ENCODE results near the gene PRTFDC1.
"Not testable (repeated sequence)": the region's sequence is repeated elsewhere in the genome, so short reads cannot be mapped to it uniquely, and the experiment has no call there.

Gene PRTFDC1, protein sequence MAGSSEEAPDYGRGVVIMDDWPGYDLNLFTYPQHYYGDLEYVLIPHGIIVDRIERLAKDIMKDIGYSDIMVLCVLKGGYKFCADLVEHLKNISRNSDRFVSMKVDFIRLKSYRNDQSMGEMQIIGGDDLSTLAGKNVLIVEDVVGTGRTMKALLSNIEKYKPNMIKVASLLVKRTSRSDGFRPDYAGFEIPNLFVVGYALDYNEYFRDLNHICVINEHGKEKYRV

DNA sequence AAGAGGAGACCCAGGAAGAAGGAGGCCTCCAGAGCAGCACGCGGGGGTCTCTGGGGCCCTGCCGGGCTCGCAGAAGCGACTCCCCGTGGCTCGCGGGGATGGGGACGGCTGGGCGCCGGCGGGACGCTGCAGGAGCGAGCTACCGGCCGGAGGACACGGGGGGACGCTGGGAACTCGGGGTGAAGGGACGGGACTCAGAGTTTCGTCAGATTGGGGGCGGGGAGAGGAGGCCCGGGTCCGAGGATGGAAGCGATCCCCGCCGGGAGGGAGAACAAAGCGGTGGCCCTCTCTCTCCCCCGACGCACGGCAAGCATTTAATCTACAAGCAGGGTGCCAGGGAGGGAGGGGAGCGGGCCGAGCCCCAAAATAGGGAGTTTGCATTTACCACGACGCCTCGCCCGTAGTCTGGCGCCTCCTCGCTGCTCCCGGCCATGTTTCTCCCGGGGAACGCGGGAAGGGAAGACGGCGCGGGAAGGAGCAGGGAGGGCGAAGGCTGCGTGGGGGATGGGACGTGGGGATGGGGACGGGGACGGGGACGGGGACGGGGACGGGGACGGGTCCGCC, at the start of gene PRTFDC1:
PRTFDC1 (minus strand) TSS at position 464 of the 564 bp plus-strand sequence; CDS start at position 433, 31 bp downstream.
- DNase-seq (ENCODE audit: low spot score), result peak; percentile 63

DNA sequence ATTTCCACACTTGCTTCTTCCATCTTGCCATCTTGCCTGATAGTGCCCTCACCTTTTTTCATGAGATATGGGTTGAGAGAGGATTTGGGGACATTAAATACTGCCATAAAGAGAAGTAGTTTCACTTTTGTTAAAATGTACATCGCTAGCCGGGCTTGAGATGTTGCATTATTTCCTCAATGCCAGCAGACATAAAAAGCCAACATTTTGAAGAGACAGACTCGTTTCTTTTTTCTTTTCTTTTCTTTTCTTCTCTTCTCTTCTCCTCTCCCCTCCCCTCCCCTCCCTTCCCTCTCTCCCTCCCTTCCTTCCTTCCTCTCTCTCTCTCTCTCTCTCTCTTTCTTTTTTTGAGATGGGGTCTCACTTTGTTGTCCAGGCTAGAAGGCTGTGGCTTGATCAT, 45.6 kb upstream of the PRTFDC1 start:
- no peak for DNase-seq (ENCODE audit: low spot score)

DNA sequence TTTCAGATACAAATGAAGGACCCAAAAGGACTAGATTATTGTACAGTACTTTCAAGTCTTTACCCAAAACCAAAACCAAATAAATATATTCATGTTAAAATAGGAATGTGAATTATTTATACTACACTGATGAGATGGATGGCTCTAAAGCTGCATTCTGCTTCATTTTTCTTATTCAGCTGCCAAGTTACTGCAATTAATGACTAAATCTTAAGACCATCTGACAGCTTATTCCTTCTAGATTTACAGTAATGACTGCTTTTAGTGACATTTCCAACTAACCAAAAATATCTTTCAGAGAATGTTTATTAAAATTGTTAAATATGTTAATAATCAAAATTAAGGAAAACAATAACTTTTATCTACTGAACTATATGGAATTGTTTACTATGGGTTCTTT, 42.7 kb upstream of the PRTFDC1 start:
- no peak for DNase-seq (ENCODE audit: low spot score)

DNA sequence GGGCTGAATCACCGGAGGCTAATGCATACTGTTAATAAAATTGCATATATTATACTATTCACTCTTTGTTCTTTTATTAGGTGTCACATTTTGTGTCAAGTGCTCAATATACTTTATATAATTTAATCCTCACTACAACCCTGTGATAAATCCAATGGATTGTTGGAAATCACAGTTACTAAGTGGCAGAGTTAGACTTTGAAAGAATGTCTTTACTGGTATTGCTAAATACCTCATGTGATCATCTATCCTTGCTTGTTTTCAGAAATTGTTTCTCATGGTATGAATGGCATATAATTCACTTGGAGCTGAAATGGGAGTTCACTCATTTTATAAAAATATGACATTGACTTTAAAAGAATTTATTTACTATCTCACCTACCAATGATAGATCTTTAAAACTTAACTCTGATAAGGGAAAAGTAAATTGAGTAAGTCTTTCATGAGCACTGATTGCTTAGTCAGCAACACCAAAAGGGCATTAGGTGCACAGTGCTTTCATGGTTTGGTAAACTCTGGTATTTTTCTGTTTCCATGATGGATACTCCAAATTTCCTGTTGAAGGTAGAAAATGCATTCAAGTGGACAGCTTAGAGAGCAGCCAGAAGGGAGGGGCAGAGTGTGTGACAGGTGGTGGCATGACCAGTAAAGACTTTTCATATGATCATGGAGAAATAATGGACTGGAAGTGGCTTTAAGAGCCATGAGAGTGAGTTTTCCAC, 41.0 kb upstream of the PRTFDC1 start:
- no peak for DNase-seq (ENCODE audit: low spot score)

DNA sequence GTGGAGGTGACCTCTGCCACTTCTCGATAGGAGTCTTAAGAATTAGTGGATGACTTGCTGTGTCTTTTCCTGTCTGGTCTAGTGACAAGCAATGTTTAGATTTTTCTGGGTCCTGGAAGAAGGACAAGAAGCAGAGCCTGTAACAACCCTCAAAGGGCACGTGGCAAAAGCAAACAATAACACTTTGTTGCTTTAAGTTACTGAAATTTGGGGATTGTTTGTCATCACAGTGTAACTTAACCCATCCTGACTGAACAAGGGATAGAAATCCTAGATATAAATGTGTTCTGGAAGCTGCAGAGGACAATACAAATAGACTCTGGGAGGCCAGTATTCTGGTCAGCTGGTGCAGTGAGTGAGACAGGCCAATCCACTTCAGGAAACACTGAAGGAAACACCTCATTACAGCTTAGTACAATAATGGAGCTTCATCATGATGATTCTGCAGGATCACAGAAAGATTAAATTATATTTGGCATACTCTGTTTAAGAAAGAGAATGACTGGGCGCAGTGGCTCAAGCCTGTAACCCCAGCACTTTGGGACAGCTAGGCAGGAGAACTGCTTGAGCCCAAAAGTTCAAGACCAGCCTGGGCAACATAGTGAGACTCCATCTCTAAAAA, 40.2 kb upstream of the PRTFDC1 start:
- no peak for DNase-seq (ENCODE audit: low spot score)

DNA sequence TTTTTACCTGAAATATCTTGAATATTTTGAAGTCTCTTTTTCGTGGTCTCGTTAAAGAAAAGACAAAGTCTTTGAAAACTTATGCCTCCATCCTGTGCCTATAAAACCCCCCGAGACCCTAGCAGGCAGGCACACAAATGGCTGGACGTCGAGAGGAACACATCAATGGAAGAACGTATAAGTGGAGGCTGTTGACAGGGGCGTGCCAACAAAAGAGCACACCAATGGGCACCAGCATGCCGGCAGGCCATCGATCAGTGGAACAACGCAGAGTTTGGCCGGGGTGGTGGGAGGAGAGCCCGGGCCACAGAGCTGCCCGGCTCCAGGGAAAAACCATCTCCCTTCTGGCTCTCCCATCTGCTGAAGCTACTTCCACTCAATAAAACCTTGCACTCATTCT, 38.9 kb upstream of the PRTFDC1 start:
- DNase-seq (ENCODE audit: low spot score), result no peak

DNA sequence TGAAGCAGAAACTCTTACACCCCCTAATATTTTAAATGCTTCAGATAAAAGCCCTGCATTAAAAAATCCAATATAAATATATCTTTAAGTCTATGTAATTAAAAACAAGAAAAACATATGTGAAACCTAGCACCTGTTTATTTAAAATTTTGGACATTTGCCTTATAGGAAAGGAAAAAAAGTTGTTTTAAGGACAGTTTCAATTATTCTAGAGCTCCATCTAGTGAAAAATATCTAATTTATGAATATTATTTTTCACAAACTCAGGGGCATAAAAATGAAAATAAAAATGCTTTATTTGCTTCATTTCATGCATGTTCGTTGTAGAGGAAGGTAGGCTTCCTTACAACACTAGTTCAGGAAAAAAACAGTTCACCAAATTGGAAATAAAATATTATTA, 37.5 kb upstream of the PRTFDC1 start:
- DNase-seq (ENCODE audit: low spot score), result no peak

DNA sequence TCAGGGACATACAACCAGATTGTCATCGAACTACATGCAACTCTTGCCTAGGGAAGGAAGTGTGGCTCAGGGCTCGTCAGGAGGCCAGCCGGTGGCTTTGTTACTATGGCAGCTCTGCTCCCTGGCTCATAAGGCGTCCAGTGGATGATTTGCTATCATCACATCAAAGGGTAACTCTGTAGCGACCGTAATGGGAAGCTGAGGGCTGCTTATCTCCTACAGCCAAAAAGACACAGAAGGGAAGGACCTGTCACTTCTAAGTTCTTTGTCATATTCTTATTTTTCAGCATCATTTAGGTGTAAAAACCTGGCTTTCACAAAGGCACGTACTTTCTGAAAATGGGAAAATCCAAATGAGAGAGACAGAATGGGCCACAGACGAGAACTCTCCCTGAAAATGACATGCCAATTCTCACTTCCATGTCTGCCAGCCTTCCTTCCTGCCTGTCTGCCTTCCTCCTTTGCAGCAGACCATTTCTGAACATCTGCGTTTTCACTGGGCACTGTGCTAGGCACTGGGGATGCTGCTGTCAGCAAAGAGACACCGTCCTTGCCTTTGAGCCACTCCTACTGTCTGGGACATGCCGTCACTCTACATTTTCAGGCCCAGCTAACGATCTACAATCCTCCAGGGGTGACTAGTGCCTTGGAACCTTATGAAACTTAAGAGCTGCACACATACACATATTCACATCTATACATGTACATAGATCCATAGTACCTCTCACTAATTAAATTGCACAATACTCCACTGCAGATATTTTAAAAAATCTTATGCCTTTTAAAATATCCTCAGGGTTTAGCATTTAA, 36.6 kb upstream of the PRTFDC1 start:
- DNase-seq (ENCODE audit: low spot score), result no peak

DNA sequence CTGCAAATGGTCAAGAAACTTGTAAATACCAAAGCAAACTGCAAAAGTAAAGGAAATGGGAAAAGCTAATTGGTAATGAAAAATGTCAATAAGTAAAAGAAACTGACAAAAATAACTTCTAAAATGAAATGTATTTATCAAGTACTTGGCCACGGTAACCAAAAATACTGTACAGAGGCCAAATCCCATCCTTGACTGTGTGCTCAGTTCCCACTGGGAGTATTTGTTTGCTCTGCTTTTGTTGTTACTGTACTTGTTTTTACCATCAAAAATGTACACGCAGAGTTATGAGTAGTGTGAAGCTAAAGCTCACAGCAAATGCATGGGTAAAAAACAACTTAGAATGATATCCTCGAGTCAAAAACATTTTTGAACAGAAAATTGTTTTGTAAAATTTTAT, 32.5 kb upstream of the PRTFDC1 start:
- no peak for DNase-seq (ENCODE audit: low spot score)

DNA sequence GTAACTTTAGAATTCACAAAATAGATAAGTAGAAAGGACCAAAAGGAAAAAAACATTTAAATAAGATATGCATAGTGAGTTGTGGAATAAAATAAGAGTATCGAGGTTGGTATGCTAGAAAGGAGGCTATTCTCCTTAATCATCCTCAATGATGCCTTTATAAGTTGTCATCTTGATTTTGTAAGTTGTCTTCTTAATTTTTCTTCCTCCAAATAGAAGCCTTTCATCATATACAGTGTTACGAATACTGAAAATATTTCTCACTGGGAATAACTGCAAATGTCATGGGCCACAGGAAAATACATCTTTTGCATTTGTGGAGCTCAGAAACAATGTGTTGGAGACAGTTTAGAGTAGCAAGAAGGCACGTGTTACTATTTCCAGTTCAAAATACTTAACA, 31.5 kb upstream of the PRTFDC1 start:
- no peak for DNase-seq (ENCODE audit: low spot score)

DNA sequence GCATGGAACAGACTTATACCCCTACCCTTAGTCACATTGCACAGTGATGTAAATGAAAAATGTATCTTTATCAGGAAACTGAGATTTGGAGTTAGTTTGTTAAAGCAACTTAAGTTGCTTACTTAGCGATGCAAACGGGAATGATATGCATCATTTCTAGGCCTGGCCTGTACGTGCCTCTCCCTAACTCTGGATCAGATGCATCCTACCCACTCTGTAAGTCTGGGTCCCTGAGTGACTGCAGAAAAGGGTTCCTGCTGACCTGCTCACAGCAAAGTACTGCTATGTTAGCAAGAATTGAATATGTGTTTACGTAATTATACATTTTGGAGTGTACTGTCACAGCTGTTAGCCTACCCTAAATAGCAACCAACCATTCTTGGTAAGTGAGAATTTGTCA, 30.7 kb upstream of the PRTFDC1 start:
- DNase-seq (ENCODE audit: low spot score), result no peak

DNA sequence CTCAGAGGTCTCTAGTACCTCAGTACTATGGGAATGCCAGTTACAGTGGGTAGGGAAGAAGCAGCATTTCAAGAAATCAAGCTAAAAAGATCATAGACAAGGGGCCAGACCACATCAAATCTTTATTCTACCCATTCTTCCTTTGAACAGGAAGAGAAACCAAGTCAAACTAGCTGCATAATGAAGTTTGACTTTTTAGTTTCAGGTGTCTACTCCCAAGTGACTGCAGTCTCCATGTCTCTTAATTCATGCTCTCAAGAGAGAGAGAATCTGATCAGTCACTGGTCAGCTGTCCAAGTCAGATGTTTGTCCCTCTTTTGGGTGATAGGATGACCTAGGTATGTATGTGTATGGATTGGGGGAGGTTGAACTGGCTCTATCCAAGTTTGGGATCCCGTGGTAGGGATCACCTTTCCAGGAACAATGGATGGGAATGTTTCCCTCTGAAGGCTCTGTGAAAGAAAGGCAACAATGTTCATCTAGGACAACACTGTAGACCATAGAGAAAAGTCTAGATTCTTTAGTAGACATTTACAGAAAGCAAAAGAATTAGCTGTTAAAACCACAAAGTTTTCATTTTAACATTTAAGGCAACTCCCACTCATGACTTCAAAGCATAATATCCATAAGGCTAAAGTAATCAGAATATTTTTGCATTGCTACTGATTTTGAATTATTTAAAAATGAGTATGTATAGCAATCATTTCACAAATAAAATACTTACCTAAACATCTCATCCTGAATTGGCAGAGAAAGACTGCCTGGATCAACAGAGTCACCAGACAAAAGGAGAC, 30.1 kb upstream of the PRTFDC1 start:
- no peak for DNase-seq (ENCODE audit: low spot score)

DNA sequence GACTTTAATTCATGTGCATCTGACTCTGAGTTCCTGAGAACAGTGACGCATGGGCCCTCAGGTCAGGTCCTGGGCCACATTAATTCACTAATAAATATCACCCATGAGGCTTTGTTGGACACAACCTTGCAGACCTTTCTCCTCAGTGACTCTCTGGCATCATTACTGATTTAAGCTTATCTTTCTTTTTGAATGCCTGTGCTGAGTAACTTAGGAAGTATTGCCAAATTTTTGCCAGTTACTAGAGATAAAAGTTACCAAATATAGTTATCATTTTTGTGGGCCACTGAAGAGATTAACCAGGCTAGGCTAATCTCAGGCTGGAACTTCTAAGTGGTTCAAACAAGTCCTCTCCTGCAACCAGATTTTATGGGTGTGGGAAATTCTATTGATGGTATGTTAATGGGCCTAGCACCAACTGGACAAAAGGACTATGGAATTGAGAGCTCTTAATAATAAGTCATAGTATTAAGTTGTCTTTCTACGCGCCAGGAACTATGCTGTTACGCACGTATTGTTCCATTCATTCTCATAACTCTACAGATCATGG, 28.8 kb upstream of the PRTFDC1 start:
- DNase-seq (ENCODE audit: low spot score), result no peak

DNA sequence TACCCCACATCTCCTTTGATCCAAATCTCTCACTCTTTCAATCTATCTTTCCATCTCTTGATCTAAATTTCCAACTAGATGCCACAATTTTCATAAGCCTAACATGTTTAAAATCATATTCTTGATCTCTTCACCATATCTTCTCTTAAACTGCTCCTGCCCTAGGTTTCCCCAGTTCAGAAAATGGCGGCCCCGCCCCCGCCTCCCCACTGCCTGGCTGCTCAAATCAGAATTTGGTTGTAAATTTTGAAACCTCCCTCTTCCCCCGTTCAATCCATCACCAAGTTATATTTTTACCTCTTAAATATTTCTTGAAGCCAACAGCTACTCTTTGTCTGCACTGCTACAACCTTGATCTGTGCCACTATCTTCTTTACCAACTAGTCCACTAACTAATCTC, 27.3 kb upstream of the PRTFDC1 start:
- no peak for DNase-seq (ENCODE audit: low spot score)

DNA sequence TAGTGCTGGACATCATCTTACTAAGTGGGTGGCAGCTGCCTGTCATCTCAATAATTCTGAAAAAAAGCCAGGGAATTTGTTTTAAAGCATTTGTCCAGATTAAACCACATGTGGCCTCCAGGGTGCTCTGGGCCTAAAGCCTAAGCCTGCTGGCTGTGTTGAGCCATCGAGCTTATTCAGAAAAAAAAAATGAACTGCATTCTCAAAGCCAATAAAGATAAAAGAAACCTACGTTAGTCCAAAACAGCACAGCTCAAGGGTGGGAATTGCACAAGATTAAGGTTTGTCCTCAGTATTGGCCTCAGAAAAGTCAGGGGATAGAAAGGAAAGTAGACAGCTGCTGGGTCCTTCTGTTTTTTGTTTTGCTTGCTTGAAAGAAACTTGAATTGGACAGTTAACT, 22.6 kb upstream of the PRTFDC1 start:
- DNase-seq (ENCODE audit: low spot score), result no peak

DNA sequence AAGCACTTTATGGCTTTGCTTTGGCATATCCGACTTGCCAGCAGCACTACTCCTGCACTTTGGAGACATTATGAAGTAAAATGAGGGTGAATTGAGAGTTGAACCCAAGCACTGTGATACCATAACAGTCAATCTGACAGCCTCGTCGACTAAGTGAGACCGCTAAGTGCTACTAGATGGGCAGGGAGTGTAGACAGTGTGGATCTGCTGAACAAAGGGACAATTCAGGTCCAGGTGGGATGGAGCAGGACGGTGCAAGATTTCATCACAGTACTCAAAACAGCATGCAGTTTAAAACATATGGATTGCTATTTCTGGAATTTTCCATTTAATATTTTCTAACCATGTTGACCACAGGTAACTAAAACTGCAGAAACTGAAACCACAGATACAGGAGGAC, 20.8 kb upstream of the PRTFDC1 start:
- DNase-seq (ENCODE audit: low spot score), result no peak

DNA sequence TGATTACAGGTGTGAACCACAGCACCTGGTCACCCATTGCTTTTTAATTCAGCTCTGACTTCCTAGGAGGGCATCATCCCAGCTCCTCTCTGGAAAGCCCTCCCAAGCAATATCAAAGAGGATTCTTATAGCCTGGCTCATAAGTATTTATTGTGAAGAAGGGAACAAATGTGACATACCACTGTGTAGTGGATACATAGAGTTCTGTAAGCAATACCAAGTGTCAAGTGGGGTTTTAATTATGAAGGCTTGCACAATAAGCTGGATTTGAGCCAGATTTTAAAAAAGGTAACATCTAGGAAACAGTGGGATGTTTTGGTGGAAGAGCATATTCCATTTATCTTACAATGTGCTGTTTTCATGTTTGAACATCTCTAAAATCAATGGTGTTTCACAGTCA, 19.0 kb upstream of the PRTFDC1 start:
- no peak for DNase-seq (ENCODE audit: low spot score)

DNA sequence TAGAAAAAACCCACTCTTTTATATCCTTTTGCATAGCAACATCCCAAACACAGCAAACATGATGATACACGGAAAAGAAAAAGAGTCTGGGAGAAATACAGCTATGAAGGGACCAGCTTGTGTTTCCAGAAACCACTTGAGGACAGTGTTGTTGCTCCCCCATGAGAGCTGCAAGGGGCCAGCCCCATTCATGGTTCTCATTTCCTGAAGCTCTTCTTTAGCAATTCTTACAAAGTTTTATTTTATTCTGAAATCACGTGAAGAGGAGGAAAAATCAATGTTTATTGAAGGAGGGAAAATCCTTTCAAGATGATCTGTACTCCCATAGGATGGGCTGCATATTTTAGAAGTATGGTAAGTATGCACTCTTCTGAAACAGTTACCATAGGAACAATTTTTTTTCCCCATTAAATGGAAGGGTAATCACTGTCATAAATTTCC, 17.5 kb upstream of the PRTFDC1 start:
- no peak for DNase-seq (ENCODE audit: low spot score)

DNA sequence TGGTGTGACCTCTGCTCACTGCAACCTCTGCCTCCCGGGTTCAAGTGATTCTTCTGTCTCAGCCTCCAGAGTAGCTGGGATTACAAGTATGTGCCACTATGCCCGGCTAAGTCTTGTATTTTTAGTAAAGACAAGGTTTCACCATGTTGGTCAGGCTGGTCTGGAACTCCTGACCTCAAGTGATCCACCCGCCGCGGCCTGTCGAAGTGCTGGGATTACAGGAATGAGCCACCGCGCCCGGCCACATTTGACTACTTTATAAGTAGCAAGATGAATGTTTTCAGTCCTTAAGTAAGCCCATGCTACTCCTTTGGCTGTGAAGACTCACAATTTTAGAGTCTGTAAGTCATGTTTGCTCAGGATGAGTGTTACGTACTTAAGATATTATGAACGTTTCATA, 16.5 kb upstream of the PRTFDC1 start:
- not testable (repeated sequence) for DNase-seq (ENCODE audit: low spot score)

DNA sequence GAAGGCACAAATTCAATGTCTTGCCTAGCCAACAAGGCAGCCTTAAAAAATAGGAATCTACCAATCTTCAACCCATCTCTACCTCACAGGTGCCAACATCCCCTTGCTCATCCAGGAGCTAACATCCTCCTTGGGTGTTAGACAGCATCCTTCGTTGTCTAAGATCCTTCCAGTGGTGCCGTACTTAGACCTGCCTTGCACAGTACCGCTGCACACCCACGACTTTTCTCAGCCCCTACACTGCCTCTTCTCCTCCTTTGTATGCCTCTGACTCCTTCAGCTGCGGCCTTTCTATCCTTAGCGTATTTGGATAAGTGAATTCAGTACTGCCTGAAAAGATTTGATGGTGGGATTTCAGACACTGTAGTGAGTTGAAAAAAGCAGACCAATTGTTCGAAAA, 15.9 kb upstream of the PRTFDC1 start:
- DNase-seq (ENCODE audit: low spot score), result no peak

DNA sequence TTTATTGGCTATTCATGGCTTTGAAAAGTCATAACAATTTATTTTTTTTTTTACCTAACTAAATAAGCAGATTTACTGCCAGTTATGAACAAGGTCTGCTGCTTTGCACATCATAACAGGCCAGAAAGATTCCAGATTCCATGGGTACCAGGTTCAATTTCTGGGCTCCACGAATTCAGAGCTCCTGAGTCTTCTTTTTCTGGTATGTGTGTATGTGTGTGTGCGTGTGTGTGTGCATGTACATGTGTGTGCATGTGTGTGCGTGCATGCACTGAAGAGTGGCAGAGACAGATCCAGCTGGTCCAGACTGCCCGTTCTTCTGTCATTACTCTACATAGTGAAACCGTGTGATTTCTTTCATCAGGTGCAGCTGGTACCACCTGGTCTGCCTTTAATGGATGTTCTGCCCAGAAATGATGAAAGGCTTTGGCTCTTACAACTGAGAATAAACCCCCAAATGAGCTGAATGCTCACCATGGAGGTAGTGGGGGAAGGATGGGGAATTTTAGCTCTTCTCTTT, 14.6 kb upstream of the PRTFDC1 start:
- no peak for DNase-seq (ENCODE audit: low spot score)

Data from iPS-NIHi11 (cell line).